Upper lobe of left lung (tissue), 6 donors: ENCODE data around the gene SOWAHA. TPM values are rescaled to one million over a fixed set of nuclear protein-coding genes. Genes with fewer than 3 reads are reported as not detected.

Experiments
- ATAC-seq, 2 donors: fragments of 200-7000 bp; cut with Tn5 transposase; one replicate each; pipeline ENCODE4 v1.9.1; 2022; ENCODE audit warnings: mild to moderate bottlenecking in 2 of 2, moderate library complexity in 2 of 2; ENCODE audit not compliant: low FRiP score in 2 of 2
- DNase-seq, 2 donors: peaks; one replicate each; pipeline ENCODE4 v3.0.0-alpha.2; 2019 to 2020
- H3K27ac ChIP-seq, 4 donors: fragments of 200-600 bp; sonication (generic); one replicate each; pipeline ENCODE4 v1.5.1; 2016 to 2019
- H3K27me3 ChIP-seq, 4 donors: fragments of 200-600 bp; sonication (generic); one replicate each; pipeline ENCODE4 v1.5.1; 2017 to 2019
- H3K36me3 ChIP-seq, 4 donors: fragments of 200-600 bp; sonication (generic); one replicate each; pipeline ENCODE4 v1.5.1; 2016 to 2019
- H3K4me1 ChIP-seq, 4 donors: fragments of 200-600 bp; sonication (generic); one replicate each; pipeline ENCODE4 v1.5.1; 2018 to 2019
- H3K4me3 ChIP-seq, 4 donors: fragments of 200-600 bp; sonication (generic); one replicate each; pipeline ENCODE4 v1.5.1; 2017 to 2019; ENCODE audit warnings: mild to moderate bottlenecking in 2 of 4, moderate library complexity in 1 of 4
- H3K9me3 ChIP-seq, 4 donors: fragments of 200-600 bp; sonication (generic); one replicate each; pipeline ENCODE4 v1.5.1; 2018 to 2019
- EP300 ChIP-seq, 4 donors: sonication (generic); formaldehyde crosslinking; IDR thresholded peaks; one replicate each; pipeline ENCODE4 v1.5.1; 2017; ENCODE audit warnings: antibody characterized with exemption in 4 of 4, control low read depth in 2 of 4
- POLR2A ChIP-seq, 4 donors: fragments of 450-650 bp; IDR thresholded peaks; one replicate each; pipeline ENCODE4 v1.5.1; 2016 to 2017; ENCODE audit warnings: antibody characterized with exemption in 4 of 4, mild to moderate bottlenecking in 2 of 4
- POLR2AphosphoS5 ChIP-seq, 2 donors: sonication (generic); formaldehyde crosslinking; IDR thresholded peaks; one replicate each; pipeline ENCODE4 v1.5.1; 2017; ENCODE audit warnings: antibody characterized with exemption in 2 of 2
- WGBS, 2 donors: methylation state at CpG; one replicate each; pipeline ENCODE4 v1.1.5; 2017 to 2018; 5-methylcytosine and 5-hydroxymethylcytosine counted together
- total RNA-seq, 6 donors: library from RNA; depleted of rRNA in 4 of 6; stranded (reverse); fragments of >200 nt in 4 of 6; gene quantifications; one replicate each; pipeline versions ENCODE4 v1.1.0 to v1.2.1, GENCODE V29; 2016 to 2021
- TF ChIP-seq, protein P1 (sequence below), 6 experiments: fragments of 450-650 bp in 4 of 6; fragments of 200-600 bp in 2 of 6; sonication (generic) in 2 of 6; IDR thresholded peaks; one replicate each; pipeline ENCODE4 v1.5.1; 2016 to 2019; ENCODE audit warnings: antibody characterized with exemption in 6 of 6
- donor health status: DM: no; HTN: no; CAD: no; lungs with moderate emphysema.
- donor health status: DM: no; HTN: yes; CAD: no; lungs with severe emphysema.

Gene SOWAHA
- total RNA-seq, 6 donors from 2014 or later, result 0.30 to 1.0 (median 0.55) TPM; not detected in 1

GRCh38 chr5:132773601-132774355 lies 39.3 kb upstream of the SOWAHA start:
- 78 to 87% methylated on average over 10 to 12 of the region's 12 CpGs for WGBS, 2 donors
- DNase-seq, result no peak
- TF ChIP-seq, protein P1, sequence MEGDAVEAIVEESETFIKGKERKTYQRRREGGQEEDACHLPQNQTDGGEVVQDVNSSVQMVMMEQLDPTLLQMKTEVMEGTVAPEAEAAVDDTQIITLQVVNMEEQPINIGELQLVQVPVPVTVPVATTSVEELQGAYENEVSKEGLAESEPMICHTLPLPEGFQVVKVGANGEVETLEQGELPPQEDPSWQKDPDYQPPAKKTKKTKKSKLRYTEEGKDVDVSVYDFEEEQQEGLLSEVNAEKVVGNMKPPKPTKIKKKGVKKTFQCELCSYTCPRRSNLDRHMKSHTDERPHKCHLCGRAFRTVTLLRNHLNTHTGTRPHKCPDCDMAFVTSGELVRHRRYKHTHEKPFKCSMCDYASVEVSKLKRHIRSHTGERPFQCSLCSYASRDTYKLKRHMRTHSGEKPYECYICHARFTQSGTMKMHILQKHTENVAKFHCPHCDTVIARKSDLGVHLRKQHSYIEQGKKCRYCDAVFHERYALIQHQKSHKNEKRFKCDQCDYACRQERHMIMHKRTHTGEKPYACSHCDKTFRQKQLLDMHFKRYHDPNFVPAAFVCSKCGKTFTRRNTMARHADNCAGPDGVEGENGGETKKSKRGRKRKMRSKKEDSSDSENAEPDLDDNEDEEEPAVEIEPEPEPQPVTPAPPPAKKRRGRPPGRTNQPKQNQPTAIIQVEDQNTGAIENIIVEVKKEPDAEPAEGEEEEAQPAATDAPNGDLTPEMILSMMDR (IDR thresholded peaks at IDR 0.05), result no peak
- TF ChIP-seq EP300 (IDR thresholded peaks at IDR 0.05) (no peak), POLR2A (IDR thresholded peaks at IDR 0.05) (no peak), POLR2AphosphoS5 (IDR thresholded peaks at IDR 0.05) (no peak)
- Histone ChIP-seq H3K27ac (no peak overlapping the region), H3K4me1 (peaks cover 39 to 56% (median 41%) of the 10 kb centered on the region in 4 donors), H3K27me3 (no peaks in the 10 kb centered on the region), H3K36me3 (no peaks in the 10 kb centered on the region), H3K9me3 (no peaks in the 10 kb centered on the region), H3K4me3 (no peak overlapping the region)
- no peak for ATAC-seq

GRCh38 chr5:132774406-132774805 lies 38.7 kb upstream of the SOWAHA start:
- H3K36me3 ChIP-seq, result no peaks in the 10 kb centered on the region
- peaks cover 39 to 56% (median 41%) of the 10 kb centered on the region in 4 donors for H3K4me1 ChIP-seq
- H3K27ac ChIP-seq, result no peak overlapping the region
- H3K4me3 ChIP-seq, result no peak overlapping the region
- no peak for TF ChIP-seq EP300 (IDR thresholded peaks at IDR 0.05)
- no peak for TF ChIP-seq POLR2A (IDR thresholded peaks at IDR 0.05)
- TF ChIP-seq, protein P1 (IDR thresholded peaks at IDR 0.05), result no peak
- no peak for TF ChIP-seq POLR2AphosphoS5 (IDR thresholded peaks at IDR 0.05)
- no peaks in the 10 kb centered on the region for H3K27me3 ChIP-seq
- no peak for DNase-seq
- 69 to 92% methylated on average over 2 to 3 of the region's 3 CpGs for WGBS, 2 donors
- no peaks in the 10 kb centered on the region for H3K9me3 ChIP-seq
- ATAC-seq, result peak in 1 of 2 donors; percentile 8

DNA sequence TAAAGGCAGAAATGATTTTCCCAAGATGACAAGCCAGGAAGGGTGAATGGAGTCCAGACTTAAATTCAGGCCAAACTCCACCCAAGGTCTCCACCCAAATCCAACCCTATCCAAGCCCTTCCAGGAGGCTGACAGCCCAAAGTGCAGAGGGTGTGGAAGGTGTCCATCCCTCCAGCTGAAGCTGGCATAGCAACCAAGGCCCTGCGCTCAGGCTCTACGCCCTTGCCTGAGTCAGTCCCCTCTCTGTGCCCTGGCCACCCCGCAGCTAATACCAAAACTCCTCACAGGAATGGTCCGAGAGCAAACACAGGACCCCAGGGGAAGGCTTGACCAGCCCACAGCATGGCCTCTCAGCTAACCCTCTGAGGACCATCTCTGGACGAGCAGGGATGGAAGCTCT lies 38.2 kb upstream of the SOWAHA start:
- H3K4me3 ChIP-seq, result no peak overlapping the region
- H3K27me3 ChIP-seq, result no peaks in the 10 kb centered on the region
- TF ChIP-seq, protein P1 (IDR thresholded peaks at IDR 0.05), result no peak
- no peak for TF ChIP-seq POLR2A (IDR thresholded peaks at IDR 0.05)
- H3K36me3 ChIP-seq, result no peaks in the 10 kb centered on the region
- H3K27ac ChIP-seq, result no peak overlapping the region
- no peaks in the 10 kb centered on the region for H3K9me3 ChIP-seq
- ATAC-seq (peak in 1 of 2 donors; percentile 23), DNase-seq (no peak)
- peaks cover 39 to 56% (median 41%) of the 10 kb centered on the region in 4 donors for H3K4me1 ChIP-seq
- WGBS, 2 donors, result 87 to 95% methylated on average over 3 to 5 of the region's 5 CpGs

GRCh38 chr5:132775476-132775961 lies 37.6 kb upstream of the SOWAHA start:
- peak overlapping the region in 3 of 4 donors; percentile 81 to 89 (median 87) for H3K27ac ChIP-seq
- H3K4me3 ChIP-seq, result peak overlapping the region in 2 of 4 donors; percentile 94 to 95
- ATAC-seq (no peak), DNase-seq (no peak)
- no peaks in the 10 kb centered on the region for H3K9me3 ChIP-seq
- no peak for TF ChIP-seq POLR2A (IDR thresholded peaks at IDR 0.05)
- no peak for TF ChIP-seq EP300 (IDR thresholded peaks at IDR 0.05)
- TF ChIP-seq POLR2AphosphoS5 (IDR thresholded peaks at IDR 0.05), result no peak
- TF ChIP-seq, protein P1 (IDR thresholded peaks at IDR 0.05), result no peak
- WGBS, 2 donors, result 53 to 64% methylated on average over 7 of the region's 7 CpGs
- no peaks in the 10 kb centered on the region for H3K36me3 ChIP-seq
- H3K27me3 ChIP-seq, result no peaks in the 10 kb centered on the region
- H3K4me1 ChIP-seq, result peaks cover 36 to 56% (median 40%) of the 10 kb centered on the region in 4 donors
